NT2/D1 (cell line): ENCODE measurements around the gene DNAL4.

Source experiments
- YY1 ChIP-seq: IDR thresholded peaks from 2 replicates; pipeline ENCODE4 v1.6.1; 2011; ENCODE audit not compliant: insufficient read length, insufficient read depth
- ZNF274 ChIP-seq: IDR thresholded peaks from 2 replicates; pipeline ENCODE4 v1.6.1; 2011; ENCODE audit warnings: mild to moderate bottlenecking, low read depth, low read length

DNA sequence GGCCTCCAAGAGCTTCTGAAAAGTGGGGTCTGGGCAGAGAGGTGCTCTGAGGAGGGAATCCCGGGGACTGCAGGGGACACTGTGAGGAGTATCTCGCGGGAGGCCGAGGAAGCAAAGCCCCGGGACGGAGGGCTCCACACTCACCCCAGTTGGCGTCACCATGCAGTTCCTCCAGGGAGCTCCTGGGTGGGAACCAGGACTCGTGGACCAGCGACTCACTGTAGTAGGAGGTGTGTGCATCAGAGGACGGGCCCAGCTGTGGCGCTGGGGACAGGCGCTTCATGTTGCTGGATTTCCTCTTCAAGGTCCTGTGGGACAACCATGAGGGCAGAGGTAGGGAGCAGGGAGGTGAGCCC, 42.9 kb downstream of the DNAL4 start:
- TF ChIP-seq YY1 (no peak), ZNF274 (no peak)
